Neural crest cell (in vitro differentiated cells): ENCODE data around the gene CDON. TPM values are rescaled to one million over a fixed set of nuclear protein-coding genes. Genes with fewer than 3 reads are reported as not detected.

Experiments
- DNase-seq: peaks from one replicate; pipeline ENCODE4 v3.0.0; 2021; ENCODE audit warnings: low read depth, mixed read lengths, low spot score
- H3K27ac Mint-ChIP-seq: one replicate; pipeline ENCODE4 v1.8.0; 2021; ENCODE audit warnings: mild to moderate bottlenecking, mixed read lengths; ENCODE audit not compliant: unreplicated experiment
- H3K27me3 Mint-ChIP-seq: 2 replicates; pipeline ENCODE4 v1.8.0; 2021; ENCODE audit warnings: low read depth, mild to moderate bottlenecking, mixed read lengths
- H3K36me3 Mint-ChIP-seq: 2 replicates; pipeline ENCODE4 v1.8.0; 2021; ENCODE audit warnings: low read depth, mild to moderate bottlenecking, mixed read lengths
- H3K4me1 Mint-ChIP-seq: 2 replicates; pipeline ENCODE4 v1.8.0; 2021; ENCODE audit warnings: mixed read lengths
- H3K4me3 Mint-ChIP-seq: one replicate; pipeline ENCODE4 v1.8.0; 2021; ENCODE audit warnings: mild to moderate bottlenecking, mixed read lengths
- H3K9me3 Mint-ChIP-seq: 2 replicates; pipeline ENCODE4 v1.8.0; 2021; ENCODE audit warnings: mixed read lengths
- total RNA-seq: library from RNA; stranded (reverse); gene quantifications from 2 replicates; pipeline ENCODE4 v1.2.1, GENCODE V29; 2021
- TF ChIP-seq, protein P1 (sequence below): fragments of 200-600 bp; sonication (generic); conservative IDR thresholded peaks from 2 replicates; pipeline ENCODE4 v1.5.0; 2021; ENCODE audit warnings: antibody characterized with exemption, mild to moderate bottlenecking

The CDON gene
- total RNA-seq, 1 donor from 2014 or later: 22.1 TPM

DNA sequence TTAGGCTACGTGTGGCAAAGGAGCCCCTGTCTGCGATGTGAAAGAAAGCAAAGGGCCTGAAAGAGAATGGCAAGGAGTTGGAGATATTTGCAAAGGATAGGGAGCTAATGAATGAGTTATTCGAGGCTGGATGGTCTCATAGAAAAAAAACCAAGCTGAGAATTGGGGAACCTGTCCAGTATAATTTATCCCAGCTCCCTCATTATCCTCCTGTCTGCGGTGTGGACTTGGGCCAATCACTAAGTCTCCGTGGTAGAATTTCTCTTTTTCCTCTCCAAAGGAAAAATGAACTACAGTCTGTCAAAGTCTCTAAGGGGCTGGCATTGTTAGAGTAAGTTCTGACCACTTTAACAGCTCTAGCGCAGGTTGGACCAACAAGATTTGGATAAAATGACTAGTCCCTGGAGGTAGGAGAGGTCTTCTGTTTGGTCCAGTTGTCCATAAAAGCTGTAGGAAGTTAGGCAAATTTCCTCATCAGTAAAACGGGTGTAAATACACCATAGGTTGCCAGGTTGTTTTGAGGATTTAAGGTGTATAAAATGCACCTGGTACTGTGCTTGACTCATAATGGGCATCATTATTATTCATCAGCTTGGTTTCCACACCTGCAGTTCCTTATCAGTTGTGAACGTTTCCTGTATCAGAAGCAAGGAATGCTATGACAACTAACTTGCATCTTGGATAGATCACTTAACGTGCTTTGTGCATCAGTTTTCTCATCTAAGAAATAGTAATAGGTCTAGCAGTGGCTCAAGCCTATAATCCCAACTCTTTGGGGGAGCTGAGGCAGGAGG is 10.3 kb upstream of the CDON start:
- Mint-ChIP-seq H3K9me3 (no peaks in the 10 kb centered on the region), H3K36me3 (no peaks in the 10 kb centered on the region), H3K4me3 (no peak overlapping the region), H3K4me1 (peaks cover 7% of the 10 kb centered on the region), H3K27ac (no peak overlapping the region), H3K27me3 (peaks cover 24% of the 10 kb centered on the region)
- no peak for DNase-seq
- TF ChIP-seq, protein P1, sequence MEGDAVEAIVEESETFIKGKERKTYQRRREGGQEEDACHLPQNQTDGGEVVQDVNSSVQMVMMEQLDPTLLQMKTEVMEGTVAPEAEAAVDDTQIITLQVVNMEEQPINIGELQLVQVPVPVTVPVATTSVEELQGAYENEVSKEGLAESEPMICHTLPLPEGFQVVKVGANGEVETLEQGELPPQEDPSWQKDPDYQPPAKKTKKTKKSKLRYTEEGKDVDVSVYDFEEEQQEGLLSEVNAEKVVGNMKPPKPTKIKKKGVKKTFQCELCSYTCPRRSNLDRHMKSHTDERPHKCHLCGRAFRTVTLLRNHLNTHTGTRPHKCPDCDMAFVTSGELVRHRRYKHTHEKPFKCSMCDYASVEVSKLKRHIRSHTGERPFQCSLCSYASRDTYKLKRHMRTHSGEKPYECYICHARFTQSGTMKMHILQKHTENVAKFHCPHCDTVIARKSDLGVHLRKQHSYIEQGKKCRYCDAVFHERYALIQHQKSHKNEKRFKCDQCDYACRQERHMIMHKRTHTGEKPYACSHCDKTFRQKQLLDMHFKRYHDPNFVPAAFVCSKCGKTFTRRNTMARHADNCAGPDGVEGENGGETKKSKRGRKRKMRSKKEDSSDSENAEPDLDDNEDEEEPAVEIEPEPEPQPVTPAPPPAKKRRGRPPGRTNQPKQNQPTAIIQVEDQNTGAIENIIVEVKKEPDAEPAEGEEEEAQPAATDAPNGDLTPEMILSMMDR: no peak

DNA sequence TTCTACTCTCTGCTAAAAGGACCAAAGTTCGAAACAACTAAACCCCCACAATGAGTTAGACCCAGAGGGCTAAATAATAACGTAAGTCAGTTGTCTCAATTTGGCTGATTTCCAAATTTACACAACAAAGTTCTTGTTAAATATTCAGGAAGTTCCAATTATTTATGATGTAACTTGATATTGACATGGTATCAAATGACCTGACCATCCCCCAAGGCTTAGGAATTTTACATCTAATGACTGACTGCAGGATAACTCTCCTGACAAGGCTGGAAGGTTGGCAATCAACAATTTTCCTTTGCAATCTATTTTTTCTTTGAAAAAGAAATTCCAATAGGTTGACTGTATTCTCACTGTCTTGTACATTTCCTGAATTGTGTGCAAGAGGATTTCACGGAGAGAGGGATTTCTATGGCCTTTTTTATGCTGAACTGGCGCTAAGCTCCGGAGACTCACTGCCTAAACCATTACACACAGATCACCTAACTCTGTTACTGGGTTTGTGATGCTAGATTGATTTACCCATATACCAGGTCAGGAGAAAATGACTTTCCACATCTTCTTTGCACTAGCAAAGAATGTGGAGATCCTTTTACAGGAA is 9.6 kb upstream of the CDON start:
- peaks cover 17% of the 10 kb centered on the region for H3K27me3 Mint-ChIP-seq
- no peaks in the 10 kb centered on the region for H3K9me3 Mint-ChIP-seq
- H3K4me1 Mint-ChIP-seq: peaks cover 7% of the 10 kb centered on the region

GRCh38 chr11:126063507-126063852 is 814 bp upstream of the CDON start:
- peaks cover 30% of the 10 kb centered on the region for H3K4me1 Mint-ChIP-seq
- TF ChIP-seq, protein P1: no peak
- H3K4me3 Mint-ChIP-seq: peak overlapping the region; percentile 90
- no peak overlapping the region for H3K27ac Mint-ChIP-seq
- no peak for DNase-seq
- H3K27me3 Mint-ChIP-seq: peaks cover 39% of the 10 kb centered on the region
- peaks cover 2% of the 10 kb centered on the region for H3K9me3 Mint-ChIP-seq
- no peaks in the 10 kb centered on the region for H3K36me3 Mint-ChIP-seq

More for the DNA sequence above, 9.6 kb upstream of the CDON start:
- H3K36me3 Mint-ChIP-seq: no peaks in the 10 kb centered on the region
- DNase-seq: no peak
- H3K4me3 Mint-ChIP-seq: no peak overlapping the region
- TF ChIP-seq, protein P1: no peak
- no peak overlapping the region for H3K27ac Mint-ChIP-seq

DNA sequence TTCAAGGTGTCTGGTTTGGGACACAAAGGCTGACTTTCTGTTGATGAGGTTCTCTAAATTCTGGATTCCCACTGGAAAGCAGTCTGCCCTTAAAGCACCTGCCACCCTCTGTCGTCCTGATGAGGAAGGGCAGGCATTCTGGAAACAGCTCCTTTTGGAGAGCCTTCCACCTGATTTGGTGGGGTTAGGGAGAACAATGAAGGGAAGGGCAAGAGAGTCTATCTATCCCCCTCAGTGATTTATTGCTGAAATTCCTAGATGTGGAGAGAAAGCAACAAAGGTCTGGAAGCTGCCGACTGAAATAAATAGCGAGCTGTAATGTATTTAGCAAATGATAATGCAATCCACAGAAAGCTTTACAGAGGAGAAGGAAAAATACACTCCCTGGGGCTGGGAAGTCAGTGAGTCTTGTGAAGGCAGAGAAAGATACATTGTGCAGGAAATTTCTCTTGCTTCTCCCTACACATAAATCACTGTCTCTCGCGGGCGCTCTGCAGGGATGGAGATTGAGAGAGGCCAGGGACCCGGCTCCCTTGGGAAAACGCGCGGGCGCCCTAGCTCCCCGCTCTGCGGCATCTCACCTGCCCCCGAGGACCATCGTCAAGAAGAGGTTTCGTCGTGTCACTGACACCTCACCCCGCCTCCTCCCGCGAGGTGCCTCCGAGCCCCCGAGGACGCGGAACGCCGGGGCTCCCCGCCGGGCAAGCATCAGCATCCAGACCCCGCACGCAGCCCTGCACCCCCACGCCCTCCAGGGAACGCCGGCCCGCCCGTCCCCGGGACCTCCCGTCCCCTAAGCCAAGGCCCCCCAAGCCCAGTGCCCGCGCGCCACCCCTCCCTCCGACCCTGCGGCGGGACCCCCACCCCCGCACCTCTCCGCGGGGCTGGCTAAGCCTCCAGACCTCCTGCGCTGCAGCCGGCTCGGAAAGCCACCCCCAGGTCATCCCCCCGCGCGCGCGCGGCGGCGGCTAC is 673 bp downstream of the CDON start:
- Mint-ChIP-seq H3K9me3 (peaks cover 2% of the 10 kb centered on the region), H3K4me3 (peak overlapping the region; percentile 92), H3K4me1 (peaks cover 34% of the 10 kb centered on the region), H3K27ac (no peak overlapping the region), H3K27me3 (peaks cover 43% of the 10 kb centered on the region), H3K36me3 (no peaks in the 10 kb centered on the region)
- TF ChIP-seq, protein P1: peak; percentile 53
- DNase-seq: peak; percentile 28

DNA sequence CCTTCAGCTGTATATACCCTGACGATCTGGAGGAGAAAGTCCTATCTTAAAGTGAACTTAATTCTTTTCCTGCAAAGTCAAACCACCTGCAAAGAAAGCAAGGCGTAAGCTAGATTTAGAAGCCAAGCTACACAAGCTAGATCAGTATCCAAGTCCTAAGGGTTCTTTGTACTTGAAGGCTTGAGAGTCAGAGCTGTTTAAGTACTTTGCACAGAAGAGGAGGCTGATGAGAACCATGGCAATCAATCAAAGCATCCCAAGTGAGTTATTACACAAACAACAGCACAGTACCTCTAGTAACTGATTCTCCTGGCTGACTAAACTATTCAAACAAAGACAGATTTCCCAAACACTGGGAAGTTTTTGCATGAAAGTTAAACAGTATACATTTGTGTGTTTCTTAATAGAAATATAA is 1.9 kb downstream of the CDON start:
- no peaks in the 10 kb centered on the region for H3K36me3 Mint-ChIP-seq
- H3K27me3 Mint-ChIP-seq: peaks cover 40% of the 10 kb centered on the region
- H3K4me1 Mint-ChIP-seq: peaks cover 34% of the 10 kb centered on the region
- DNase-seq: no peak
- peaks cover 2% of the 10 kb centered on the region for H3K9me3 Mint-ChIP-seq
- H3K4me3 Mint-ChIP-seq: peak overlapping the region; percentile 73
- H3K27ac Mint-ChIP-seq: no peak overlapping the region
- TF ChIP-seq, protein P1: no peak
